ENCODE data around the gene ANGPTL2.
A peak's percentile ranks its signal among the peaks of the same experiment; 100 is the strongest.

The ANGPTL2 gene

GRCh38 chr9:127162864-127163365 lies 40.5 kb upstream of the ANGPTL2 start:
- ChIA-PET POLR2A (interaction anchor here (0.7 to 1.4 kb wide), 3 partner anchors 8 to 41 kb away, joined by 3 to 4 read pairs (median 4); no protein-coding TSS in a partner anchor), CTCF (interaction anchor here (1.5 to 2.8 kb wide), 5 partner anchors 9 to 196 kb away, joined by 3 to 9 read pairs (median 4); no protein-coding TSS in a partner anchor)
- no peak overlapping the region for H3K4me3 ChIP-seq (ENCODE audit: low read depth, low read length)
- TF ChIP-seq CTCF (IDR thresholded peaks at IDR 0.05; ENCODE audit: insufficient read depth, low read length, missing control alignments): no peak
- DNase-seq (ENCODE audit: low read depth, low spot score): no peak

- POLR2A ChIA-PET: interaction anchor here (1.4 kb wide), 1 partner anchor 40 kb away, joined by 4 read pairs; no protein-coding TSS in a partner anchor
- DNase-seq (ENCODE audit: low read depth, low spot score): no peak
Measured at GRCh38 chr9:127162046-127162863, 39.8 kb upstream of the ANGPTL2 start.

GRCh38 chr9:127161081-127161624 lies 38.7 kb upstream of the ANGPTL2 start:
- CTCF ChIA-PET: interaction anchor here (1.2 to 2.8 kb wide), 6 partner anchors 12 to 221 kb away, joined by 4 to 9 read pairs (median 5); no protein-coding TSS in a partner anchor
- POLR2A ChIA-PET: no interaction called here

More at GRCh38 chr9:127162046-127162863, 39.8 kb upstream of the ANGPTL2 start:
- no peak for TF ChIP-seq CTCF (IDR thresholded peaks at IDR 0.05; ENCODE audit: insufficient read depth, low read length, missing control alignments)
- CTCF ChIA-PET: interaction anchor here (0.9 to 2.8 kb wide), 7 partner anchors 8 to 197 kb away, joined by 3 to 9 read pairs (median 4); no protein-coding TSS in a partner anchor
- no peak overlapping the region for H3K4me3 ChIP-seq (ENCODE audit: low read depth, low read length)

GRCh38 chr9:127159949-127160610 lies 37.6 kb upstream of the ANGPTL2 start:
- CTCF ChIA-PET: interaction anchor here (1.1 to 2.6 kb wide), 8 partner anchors 9 to 220 kb away, joined by 3 to 11 read pairs (median 4); no protein-coding TSS in a partner anchor
- TF ChIP-seq CTCF (IDR thresholded peaks at IDR 0.05; ENCODE audit: insufficient read depth, low read length, missing control alignments): no peak

More at GRCh38 chr9:127161081-127161624, 38.7 kb upstream of the ANGPTL2 start:
- TF ChIP-seq CTCF (IDR thresholded peaks at IDR 0.05; ENCODE audit: insufficient read depth, low read length, missing control alignments): no peak
- no peak overlapping the region for H3K4me3 ChIP-seq (ENCODE audit: low read depth, low read length)
- no peak for DNase-seq (ENCODE audit: low read depth, low spot score)

GRCh38 chr9:127159325-127159801 lies 36.9 kb upstream of the ANGPTL2 start:
- ChIA-PET POLR2A (interaction anchor here (1.0 kb wide), 1 partner anchor 36 kb away, joined by 3 read pairs; the partner anchor contains the start of gene ANGPTL2), CTCF (interaction anchor here (1.1 to 2.6 kb wide), 7 partner anchors 9 to 219 kb away, joined by 3 to 11 read pairs (median 3); no protein-coding TSS in a partner anchor)
- no peak overlapping the region for H3K4me3 ChIP-seq (ENCODE audit: low read depth, low read length)
- DNase-seq (ENCODE audit: low read depth, low spot score): no peak
- TF ChIP-seq CTCF (IDR thresholded peaks at IDR 0.05; ENCODE audit: insufficient read depth, low read length, missing control alignments): peak; percentile 39

More at GRCh38 chr9:127159949-127160610, 37.6 kb upstream of the ANGPTL2 start:
- no peak for DNase-seq (ENCODE audit: low read depth, low spot score)
- POLR2A ChIA-PET: interaction anchor here (1.0 kb wide), 1 partner anchor 37 kb away, joined by 3 read pairs; the partner anchor contains the start of gene ANGPTL2
- no peak overlapping the region for H3K4me3 ChIP-seq (ENCODE audit: low read depth, low read length)

Data from AG04449 (cell line).